Sigmoid colon (tissue), 7 donors: ENCODE results near the gene USP53. TPM values are rescaled to one million over a fixed set of nuclear protein-coding genes. Genes with fewer than 3 reads are reported as not detected.
A peak's percentile ranks its signal among the peaks of the same experiment; 100 is the strongest.

Experiments
- DNase-seq: peaks from one replicate; pipeline ENCODE4 v3.0.0-alpha.2; 2019
- H3K27ac ChIP-seq, 4 donors: fragments of 200-600 bp; sonication (generic); one replicate each; pipeline ENCODE4 v1.5.1; 2016 to 2019; ENCODE audit warnings: mild to moderate bottlenecking in 1 of 4
- H3K27me3 ChIP-seq, 3 donors: fragments of 200-600 bp; sonication (generic); one replicate each; pipeline ENCODE4 v1.5.1; 2019; ENCODE audit warnings: mild to moderate bottlenecking in 1 of 3
- H3K36me3 ChIP-seq, 4 donors: fragments of 200-600 bp; sonication (generic); one replicate each; pipeline ENCODE4 v1.5.1; 2016 to 2019
- H3K4me1 ChIP-seq, 4 donors: fragments of 200-600 bp; sonication (generic); one replicate each; pipeline ENCODE4 v1.5.1; 2017 to 2019
- H3K4me3 ChIP-seq, 4 donors: fragments of 200-600 bp; sonication (generic); one replicate each; pipeline ENCODE4 v1.5.1; 2017 to 2019; ENCODE audit warnings: mild to moderate bottlenecking in 2 of 4, moderate library complexity in 1 of 4
- H3K9me3 ChIP-seq, 4 donors: fragments of 200-600 bp in 3 of 4; sonication (generic) in 3 of 4; one replicate each; pipeline versions ENCODE4 v1.5.1 to v1.6.1; 2013 to 2019
- CTCF ChIP-seq, 4 experiments: fragments of 450-650 bp in 3 of 4; fragments of 200-600 bp in 1 of 4; IDR thresholded peaks; one replicate each; pipeline ENCODE4 v1.5.1; 2016 to 2019; ENCODE audit warnings: antibody characterized with exemption in 4 of 4, mild to moderate bottlenecking in 3 of 4, moderate library complexity in 2 of 4
- EP300 ChIP-seq, 4 donors: sonication (generic); formaldehyde crosslinking; IDR thresholded peaks; one replicate each; pipeline ENCODE4 v1.6.1; 2017; ENCODE audit warnings: antibody characterized with exemption in 4 of 4
- POLR2A ChIP-seq, 2 donors: fragments of 450-650 bp; IDR thresholded peaks; one replicate each; pipeline ENCODE4 v1.6.1; 2016; ENCODE audit warnings: antibody characterized with exemption in 2 of 2, mild to moderate bottlenecking in 2 of 2, moderate library complexity in 2 of 2
- POLR2AphosphoS5 ChIP-seq, 4 donors: sonication (generic); formaldehyde crosslinking; IDR thresholded peaks; one replicate each; pipeline ENCODE4 v1.6.1; 2017; ENCODE audit warnings: antibody characterized with exemption in 4 of 4
- WGBS, 2 donors: extraction: QIAGEN DNeasy Blood & Tissue Kit; methylation state at CpG; one replicate each; pipeline ENCODE4 v1.1.7; 2013; 5-methylcytosine and 5-hydroxymethylcytosine counted together
- intact Hi-C: fragments of 100-400 bp; cut with DNase I; formaldehyde crosslinking; loops from one replicate; pipeline ENCODE4 v1.15.1; 2023
- polyA plus RNA-seq, 3 donors: library from polyadenylated mRNA; stranded (reverse); fragments of 200-250 nt; gene quantifications; one replicate each; pipeline ENCODE4 v1.2.3, GENCODE V29; 2013
- total RNA-seq, 4 donors: library from RNA; depleted of rRNA; stranded (reverse); fragments of >200 nt; gene quantifications; one replicate each; pipeline ENCODE4 v1.1.0, GENCODE V29; 2016
- donor health status: healthy with polysubstance abuse.
- donor health status: Bipolar disorder and iron deficiency.
- donor health status: healthy.

The USP53 gene
- total and polyA plus RNA-seq, 7 donors, result 22.6 to 64.0 (median 34.7) TPM

- no peaks in the 10 kb centered on the region for H3K27me3 ChIP-seq
- intact Hi-C loops, result loop anchor here (10.0 kb wide), 1 partner anchor 406 kb away; the partner anchor contains the start of gene SYNPO2
- H3K36me3 ChIP-seq, result peaks cover 0 to 12% (median 2%) of the 10 kb centered on the region in 4 donors
- 12 to 61% methylated on average over 1 of the region's 1 CpG for WGBS, 2 donors
- no peak for TF ChIP-seq EP300 (IDR thresholded peaks at IDR 0.05)
- no peak for TF ChIP-seq POLR2A (IDR thresholded peaks at IDR 0.05)
- TF ChIP-seq POLR2AphosphoS5 (IDR thresholded peaks at IDR 0.05), result no peak
- no peak for TF ChIP-seq CTCF (IDR thresholded peaks at IDR 0.05)
- DNase-seq, result no peak
- no peak overlapping the region for H3K4me3 ChIP-seq
- peaks cover 0 to 10% (median 7%) of the 10 kb centered on the region in 4 donors for H3K4me1 ChIP-seq
- H3K9me3 ChIP-seq, result no peaks in the 10 kb centered on the region
- H3K27ac ChIP-seq, result no peak overlapping the region
Observed at GRCh38 chr4:119290598-119290997, 78.1 kb downstream of the USP53 start.

- Histone ChIP-seq H3K9me3 (no peaks in the 10 kb centered on the region), H3K4me1 (peaks cover 0 to 29% (median 25%) of the 10 kb centered on the region in 4 donors), H3K4me3 (no peak overlapping the region), H3K27me3 (no peaks in the 10 kb centered on the region), H3K27ac (no peak overlapping the region), H3K36me3 (peaks cover 0 to 30% (median 2%) of the 10 kb centered on the region in 4 donors)
- intact Hi-C loops, result loop anchor here (5.0 to 10.0 kb wide), 2 partner anchors 84 to 412 kb away; partner anchors contain the start of genes SYNPO2 and USP53
- TF ChIP-seq POLR2AphosphoS5 (IDR thresholded peaks at IDR 0.05) (no peak), CTCF (IDR thresholded peaks at IDR 0.05) (no peak), EP300 (IDR thresholded peaks at IDR 0.05) (no peak), POLR2A (IDR thresholded peaks at IDR 0.05) (no peak)
- DNase-seq, result no peak
- WGBS, 2 donors, result 97 to 100% methylated on average over 2 of the region's 2 CpGs
Observed at GRCh38 chr4:119296356-119296755, 83.8 kb downstream of the USP53 start.

- H3K36me3 ChIP-seq, result peaks cover 0 to 22% (median 2%) of the 10 kb centered on the region in 4 donors
- 88 to 98% methylated on average over 1 of the region's 1 CpG for WGBS, 2 donors
Observed at GRCh38 chr4:119297795-119298194, 85.3 kb downstream of the USP53 start.

GRCh38 chr4:119299260-119299671 is 86.8 kb downstream of the USP53 start:
- 1 to 3% methylated on average over 2 of the region's 2 CpGs for WGBS, 2 donors
- Histone ChIP-seq H3K4me3 (peak overlapping the region; percentile 56 to 87 (median 68)), H3K27ac (peak overlapping the region; percentile 85 to 93 (median 92)), H3K36me3 (peaks cover 0 to 18% (median 0%) of the 10 kb centered on the region in 4 donors), H3K9me3 (no peaks in the 10 kb centered on the region), H3K27me3 (no peaks in the 10 kb centered on the region), H3K4me1 (peaks cover 0 to 29% (median 25%) of the 10 kb centered on the region in 4 donors)
- DNase-seq, result no peak
- intact Hi-C loops, result loop anchor here (5.0 to 10.0 kb wide), 2 partner anchors 87 to 414 kb away; partner anchors contain the start of genes SYNPO2 and USP53
- no peak for TF ChIP-seq EP300 (IDR thresholded peaks at IDR 0.05)
- no peak for TF ChIP-seq CTCF (IDR thresholded peaks at IDR 0.05)
- no peak for TF ChIP-seq POLR2AphosphoS5 (IDR thresholded peaks at IDR 0.05)
- no peak for TF ChIP-seq POLR2A (IDR thresholded peaks at IDR 0.05)

More at GRCh38 chr4:119297795-119298194, 85.3 kb downstream of the USP53 start:
- H3K27me3 ChIP-seq, result no peaks in the 10 kb centered on the region
- H3K9me3 ChIP-seq, result no peaks in the 10 kb centered on the region
- no peak overlapping the region for H3K4me3 ChIP-seq
- peaks cover 0 to 29% (median 25%) of the 10 kb centered on the region in 4 donors for H3K4me1 ChIP-seq
- H3K27ac ChIP-seq, result no peak overlapping the region
- no peak for DNase-seq
- TF ChIP-seq POLR2AphosphoS5 (IDR thresholded peaks at IDR 0.05), result no peak
- no peak for TF ChIP-seq EP300 (IDR thresholded peaks at IDR 0.05)
- TF ChIP-seq POLR2A (IDR thresholded peaks at IDR 0.05), result no peak
- TF ChIP-seq CTCF (IDR thresholded peaks at IDR 0.05), result no peak
- intact Hi-C loops, result loop anchor here (5.0 to 10.0 kb wide), 2 partner anchors 85 to 413 kb away; partner anchors contain the start of genes SYNPO2 and USP53
